Panc1 (cell line): ENCODE data around the gene RAB8A. TPM values are rescaled to one million over a fixed set of nuclear protein-coding genes. Genes with fewer than 3 reads are reported as not detected.
"Not testable (repeated sequence)": the region's sequence is repeated elsewhere in the genome, so short reads cannot be mapped to it uniquely, and the experiment has no call there.

ENCODE experiments used
- ATAC-seq: fragments of 200-7000 bp; cut with Tn5 transposase; 2 replicates; pipeline ENCODE4 v1.9.1; 2020; ENCODE audit warnings: mild to moderate bottlenecking, moderate library complexity
- BruUV-seq: library from RNA; stranded (reverse); fragments of 400-500 nt; replicated peaks from 2 replicates; lab custom pipeline; 2021; lab: Mats Ljungman, UMichigan
- CTCF ChIA-PET: fragments of 300-600 bp; sonication (Branson Sonifier 250); formaldehyde crosslinking; loops from one replicate; lab custom pipeline; 2022; ENCODE audit warnings: antibody characterized with exemption; lab: Charles Lee
- POLR2A ChIA-PET: fragments of 300-600 bp; sonication (Branson Sonifier 250); formaldehyde crosslinking; loops from one replicate; lab custom pipeline; 2022; ENCODE audit warnings: antibody characterized with exemption; lab: Charles Lee
- DNase-seq: peaks from one replicate; pipeline ENCODE4 v3.0.0-alpha.2; 2010; ENCODE audit warnings: low read depth, low spot score
- H3K27ac ChIP-seq: 2 replicates; pipeline ENCODE4 v1.5.1; 2011; ENCODE audit warnings: mild to moderate bottlenecking, low read length, inconsistent platforms
- H3K27me3 ChIP-seq: fragments of 200-500 bp; sonication (Bioruptor generic); 2 replicates; pipeline ENCODE4 v1.6.0; 2014; ENCODE audit warnings: low read length, inconsistent platforms; ENCODE audit not compliant: control insufficient read depth, insufficient read depth
- H3K36me3 ChIP-seq: fragments of 200-500 bp; sonication (Bioruptor generic); 2 replicates; pipeline ENCODE4 v1.5.1; 2014; ENCODE audit warnings: inconsistent platforms, mild to moderate bottlenecking, low read length, moderate library complexity; ENCODE audit not compliant: control insufficient read depth, insufficient read depth
- H3K4me1 ChIP-seq: 2 replicates; pipeline ENCODE4 v1.5.1; 2011; ENCODE audit warnings: inconsistent platforms, mild to moderate bottlenecking, low read length, moderate library complexity; ENCODE audit not compliant: control insufficient read depth, insufficient read depth
- H3K4me3 ChIP-seq, 2 experiments: 2 replicates each; pipeline ENCODE4 v1.5.1; 2011 to 2012; ENCODE audit warnings: low read depth in 2 of 2, low read length in 2 of 2, mild to moderate bottlenecking in 2 of 2, inconsistent platforms in 1 of 2, moderate library complexity in 1 of 2
- H3K9me3 ChIP-seq: fragments of 200-500 bp; sonication (Bioruptor generic); 2 replicates; pipeline ENCODE4 v1.5.1; 2014; ENCODE audit warnings: low read depth, mild to moderate bottlenecking, inconsistent platforms, low read length, moderate library complexity; ENCODE audit not compliant: control insufficient read depth, insufficient read depth
- POLR2AphosphoS5 ChIP-seq: IDR thresholded peaks from 2 replicates; pipeline ENCODE4 v1.6.1; 2012; ENCODE audit warnings: mild to moderate bottlenecking, low read depth, low read length, moderate library complexity
- SIN3A ChIP-seq: IDR thresholded peaks from 2 replicates; pipeline ENCODE4 v1.6.1; 2012; ENCODE audit warnings: low read depth, mild to moderate bottlenecking, low read length, moderate library complexity, borderline replicate concordance; ENCODE audit not compliant: insufficient read depth
- TCF7L2 ChIP-seq: IDR thresholded peaks from 2 replicates; pipeline ENCODE4 v1.6.1; 2011; ENCODE audit warnings: mild to moderate bottlenecking, low read depth, low read length, inconsistent platforms
- in situ Hi-C: cut with HindIII; loops from 2 replicates; pipeline ENCODE4 v1.10.0; 2016; ENCODE audit warnings: low sequenced_read_pairs, low pct_unique_long_range_greater_than_20kb
- intact Hi-C: fragments of 100-400 bp; cut with micrococcal nuclease; formaldehyde crosslinking; loops from one replicate; pipeline ENCODE4 v1.10.0; 2022; ENCODE audit not compliant: unreplicated experiment
- total RNA-seq: library from RNA; stranded (reverse); gene quantifications from one replicate; pipeline ENCODE4 v1.2.1, GENCODE V29; 2021; ENCODE audit not compliant: unreplicated experiment
- TF ChIP-seq, protein P1 (sequence below): fragments of 450-650 bp; IDR thresholded peaks from 2 replicates; pipeline ENCODE4 v1.5.1; 2017; ENCODE audit warnings: mild to moderate bottlenecking
- TF ChIP-seq, protein P2 (sequence below), 2 experiments: IDR thresholded peaks; 2 replicates each; pipeline ENCODE4 v1.6.1; 2011 to 2012; ENCODE audit warnings: low read depth in 2 of 2, control low read depth in 1 of 2, low read length in 1 of 2, mild to moderate bottlenecking in 1 of 2, moderate library complexity in 1 of 2; ENCODE audit not compliant: insufficient read depth in 1 of 2

RAB8A gene
- total RNA-seq, 1 experiment from 2014 or later, result 75.8 TPM

DNA sequence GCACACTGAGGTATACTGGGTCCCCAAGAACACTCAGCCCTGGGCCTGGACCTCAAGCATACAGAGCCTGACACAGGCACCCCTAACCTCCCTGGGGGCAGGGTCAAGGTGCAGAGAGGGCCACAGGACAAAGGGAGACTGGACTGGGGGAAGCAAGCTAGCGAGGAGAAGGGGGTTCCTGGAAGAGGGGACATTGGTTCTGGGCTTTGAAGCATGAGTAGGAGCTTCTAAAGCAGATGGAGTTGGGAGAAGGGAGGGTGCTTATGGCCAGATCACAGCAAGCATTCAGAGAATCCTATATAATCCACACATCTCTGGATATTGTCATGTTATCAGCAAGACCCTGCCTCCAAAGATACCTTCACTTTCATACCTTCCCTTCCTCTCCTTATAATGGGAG lies 58.4 kb downstream of the RAB8A start:
- BruUV-seq, result no TSS peak
- Histone ChIP-seq H3K36me3 (no peaks in the 10 kb centered on the region), H3K4me3 (no peak overlapping the region), H3K27me3 (no peaks in the 10 kb centered on the region), H3K27ac (no peak overlapping the region), H3K9me3 (no peaks in the 10 kb centered on the region), H3K4me1 (no peaks in the 10 kb centered on the region)
- intact Hi-C loops (no loop called here), in situ Hi-C loops (no loop called here)
- DNase-seq (no peak), ATAC-seq (no peak; the same call in 1 of the 2 replicates)
- CTCF ChIA-PET, result no interaction called here
- TF ChIP-seq TCF7L2, result no peak
- POLR2A ChIA-PET, result interaction anchor here (0.6 kb wide), 1 partner anchor 135 kb away, joined by 7 read pairs; no protein-coding TSS in a partner anchor

DNA sequence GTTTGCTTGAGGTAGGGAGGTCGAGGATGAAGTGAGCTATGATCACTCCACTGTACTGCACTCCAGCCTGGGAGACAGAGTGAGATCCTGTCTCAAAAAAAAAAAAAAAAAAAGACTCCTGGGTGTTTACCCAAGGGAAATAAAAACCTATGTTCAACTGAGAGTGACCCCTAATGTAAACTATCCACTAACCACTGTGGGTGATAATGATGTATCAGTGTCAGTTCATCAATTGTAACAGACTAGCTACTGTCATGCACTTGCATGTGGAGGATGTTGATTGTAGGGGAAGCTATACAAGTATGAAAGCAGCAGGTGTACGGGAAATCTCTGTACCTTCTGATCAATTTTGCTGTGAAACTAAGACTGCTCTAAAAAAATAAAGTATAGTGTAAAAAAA lies 64.3 kb downstream of the RAB8A start:
- Histone ChIP-seq H3K36me3 (no peaks in the 10 kb centered on the region), H3K27me3 (no peaks in the 10 kb centered on the region), H3K27ac (no peak overlapping the region), H3K4me3 (no peak overlapping the region), H3K9me3 (no peaks in the 10 kb centered on the region), H3K4me1 (no peaks in the 10 kb centered on the region)
- no TSS peak for BruUV-seq
- intact Hi-C loops, result no loop called here
- POLR2A ChIA-PET, result interaction anchor here (0.5 kb wide), 1 partner anchor 108 kb away, joined by 11 read pairs; no protein-coding TSS in a partner anchor
- DNase-seq (no peak), ATAC-seq (no peak)
- CTCF ChIA-PET, result no interaction called here
- in situ Hi-C loops, result no loop called here
- TF ChIP-seq POLR2AphosphoS5, result no peak
- TF ChIP-seq, protein P1, sequence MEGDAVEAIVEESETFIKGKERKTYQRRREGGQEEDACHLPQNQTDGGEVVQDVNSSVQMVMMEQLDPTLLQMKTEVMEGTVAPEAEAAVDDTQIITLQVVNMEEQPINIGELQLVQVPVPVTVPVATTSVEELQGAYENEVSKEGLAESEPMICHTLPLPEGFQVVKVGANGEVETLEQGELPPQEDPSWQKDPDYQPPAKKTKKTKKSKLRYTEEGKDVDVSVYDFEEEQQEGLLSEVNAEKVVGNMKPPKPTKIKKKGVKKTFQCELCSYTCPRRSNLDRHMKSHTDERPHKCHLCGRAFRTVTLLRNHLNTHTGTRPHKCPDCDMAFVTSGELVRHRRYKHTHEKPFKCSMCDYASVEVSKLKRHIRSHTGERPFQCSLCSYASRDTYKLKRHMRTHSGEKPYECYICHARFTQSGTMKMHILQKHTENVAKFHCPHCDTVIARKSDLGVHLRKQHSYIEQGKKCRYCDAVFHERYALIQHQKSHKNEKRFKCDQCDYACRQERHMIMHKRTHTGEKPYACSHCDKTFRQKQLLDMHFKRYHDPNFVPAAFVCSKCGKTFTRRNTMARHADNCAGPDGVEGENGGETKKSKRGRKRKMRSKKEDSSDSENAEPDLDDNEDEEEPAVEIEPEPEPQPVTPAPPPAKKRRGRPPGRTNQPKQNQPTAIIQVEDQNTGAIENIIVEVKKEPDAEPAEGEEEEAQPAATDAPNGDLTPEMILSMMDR, result no peak
- no peak for TF ChIP-seq TCF7L2
- TF ChIP-seq SIN3A, result no peak
- TF ChIP-seq, protein P2, sequence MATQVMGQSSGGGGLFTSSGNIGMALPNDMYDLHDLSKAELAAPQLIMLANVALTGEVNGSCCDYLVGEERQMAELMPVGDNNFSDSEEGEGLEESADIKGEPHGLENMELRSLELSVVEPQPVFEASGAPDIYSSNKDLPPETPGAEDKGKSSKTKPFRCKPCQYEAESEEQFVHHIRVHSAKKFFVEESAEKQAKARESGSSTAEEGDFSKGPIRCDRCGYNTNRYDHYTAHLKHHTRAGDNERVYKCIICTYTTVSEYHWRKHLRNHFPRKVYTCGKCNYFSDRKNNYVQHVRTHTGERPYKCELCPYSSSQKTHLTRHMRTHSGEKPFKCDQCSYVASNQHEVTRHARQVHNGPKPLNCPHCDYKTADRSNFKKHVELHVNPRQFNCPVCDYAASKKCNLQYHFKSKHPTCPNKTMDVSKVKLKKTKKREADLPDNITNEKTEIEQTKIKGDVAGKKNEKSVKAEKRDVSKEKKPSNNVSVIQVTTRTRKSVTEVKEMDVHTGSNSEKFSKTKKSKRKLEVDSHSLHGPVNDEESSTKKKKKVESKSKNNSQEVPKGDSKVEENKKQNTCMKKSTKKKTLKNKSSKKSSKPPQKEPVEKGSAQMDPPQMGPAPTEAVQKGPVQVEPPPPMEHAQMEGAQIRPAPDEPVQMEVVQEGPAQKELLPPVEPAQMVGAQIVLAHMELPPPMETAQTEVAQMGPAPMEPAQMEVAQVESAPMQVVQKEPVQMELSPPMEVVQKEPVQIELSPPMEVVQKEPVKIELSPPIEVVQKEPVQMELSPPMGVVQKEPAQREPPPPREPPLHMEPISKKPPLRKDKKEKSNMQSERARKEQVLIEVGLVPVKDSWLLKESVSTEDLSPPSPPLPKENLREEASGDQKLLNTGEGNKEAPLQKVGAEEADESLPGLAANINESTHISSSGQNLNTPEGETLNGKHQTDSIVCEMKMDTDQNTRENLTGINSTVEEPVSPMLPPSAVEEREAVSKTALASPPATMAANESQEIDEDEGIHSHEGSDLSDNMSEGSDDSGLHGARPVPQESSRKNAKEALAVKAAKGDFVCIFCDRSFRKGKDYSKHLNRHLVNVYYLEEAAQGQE (IDR thresholded peaks at IDR 0.05; ENCODE audit: insufficient read depth in 1 of 2, low read depth in 2 of 2, low read length in 1 of 2), result no peak

DNA sequence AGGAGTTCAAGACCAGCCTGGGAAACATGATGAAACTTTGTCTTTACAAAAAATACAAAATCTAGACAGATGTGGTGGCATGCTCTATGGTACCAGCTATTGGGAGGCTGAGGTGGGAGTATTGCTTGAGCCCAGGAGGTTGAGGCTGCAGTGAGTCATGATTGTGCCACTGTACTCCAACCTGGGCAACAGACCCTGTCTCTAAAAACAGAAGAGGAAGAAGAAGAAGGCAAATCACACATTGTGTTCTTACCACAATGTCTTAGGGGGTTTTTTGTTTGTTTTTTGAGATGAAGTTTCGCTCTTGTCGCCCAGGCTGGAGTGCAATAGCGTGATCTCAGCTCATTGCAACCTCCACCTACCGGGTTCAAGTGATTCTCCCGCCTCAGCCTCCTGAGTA lies 67.2 kb downstream of the RAB8A start:
- H3K36me3 ChIP-seq, H3K4me1 ChIP-seq, intact Hi-C loops, ATAC-seq, BruUV-seq, in situ Hi-C loops, H3K4me3 ChIP-seq, POLR2A ChIA-PET, H3K9me3 ChIP-seq, CTCF ChIA-PET, DNase-seq, H3K27ac ChIP-seq, H3K27me3 ChIP-seq: not testable (repeated sequence)
